Peyer's patch (tissue), 4 donors: ENCODE results near the gene MEI4.

Experiments
- POLR2A ChIP-seq, 2 donors: fragments of 450-650 bp; IDR thresholded peaks; one replicate each; pipeline ENCODE4 v1.5.1; 2017; ENCODE audit warnings: antibody characterized with exemption in 2 of 2, mild to moderate bottlenecking in 2 of 2, moderate library complexity in 2 of 2
- TF ChIP-seq, protein P1 (sequence below), 6 experiments: fragments of 450-650 bp in 4 of 6; fragments of 200-600 bp in 2 of 6; sonication (generic) in 1 of 6; IDR thresholded peaks; one replicate each; pipeline ENCODE4 v1.5.1; 2017 to 2019; ENCODE audit warnings: antibody characterized with exemption in 6 of 6, mild to moderate bottlenecking in 3 of 6, moderate library complexity in 1 of 6

DNA sequence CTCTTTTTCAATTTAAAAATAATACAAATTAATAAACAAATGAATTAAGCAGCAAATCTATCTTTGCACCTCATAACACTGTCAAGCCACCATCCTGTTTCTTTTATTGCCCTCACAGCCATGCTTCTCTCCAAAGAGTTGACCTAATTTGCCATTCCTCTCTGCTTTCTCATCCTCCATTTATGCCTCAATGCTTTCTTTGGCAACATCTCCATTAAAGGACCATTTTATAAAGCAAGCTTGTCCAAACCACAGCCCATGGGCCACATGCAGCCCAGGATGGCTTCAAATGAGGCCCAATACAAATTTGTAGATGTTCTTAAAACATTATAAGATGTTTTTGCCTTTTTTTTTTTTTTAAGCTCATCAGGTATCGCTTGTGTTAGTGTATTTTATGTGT is 26.4 kb upstream of the MEI4 start:
- TF ChIP-seq, protein P1, sequence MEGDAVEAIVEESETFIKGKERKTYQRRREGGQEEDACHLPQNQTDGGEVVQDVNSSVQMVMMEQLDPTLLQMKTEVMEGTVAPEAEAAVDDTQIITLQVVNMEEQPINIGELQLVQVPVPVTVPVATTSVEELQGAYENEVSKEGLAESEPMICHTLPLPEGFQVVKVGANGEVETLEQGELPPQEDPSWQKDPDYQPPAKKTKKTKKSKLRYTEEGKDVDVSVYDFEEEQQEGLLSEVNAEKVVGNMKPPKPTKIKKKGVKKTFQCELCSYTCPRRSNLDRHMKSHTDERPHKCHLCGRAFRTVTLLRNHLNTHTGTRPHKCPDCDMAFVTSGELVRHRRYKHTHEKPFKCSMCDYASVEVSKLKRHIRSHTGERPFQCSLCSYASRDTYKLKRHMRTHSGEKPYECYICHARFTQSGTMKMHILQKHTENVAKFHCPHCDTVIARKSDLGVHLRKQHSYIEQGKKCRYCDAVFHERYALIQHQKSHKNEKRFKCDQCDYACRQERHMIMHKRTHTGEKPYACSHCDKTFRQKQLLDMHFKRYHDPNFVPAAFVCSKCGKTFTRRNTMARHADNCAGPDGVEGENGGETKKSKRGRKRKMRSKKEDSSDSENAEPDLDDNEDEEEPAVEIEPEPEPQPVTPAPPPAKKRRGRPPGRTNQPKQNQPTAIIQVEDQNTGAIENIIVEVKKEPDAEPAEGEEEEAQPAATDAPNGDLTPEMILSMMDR (IDR thresholded peaks at IDR 0.05): no peak
- no peak for TF ChIP-seq POLR2A (IDR thresholded peaks at IDR 0.05)
